ENCODE measurements around the gene HOOK1.

DNA sequence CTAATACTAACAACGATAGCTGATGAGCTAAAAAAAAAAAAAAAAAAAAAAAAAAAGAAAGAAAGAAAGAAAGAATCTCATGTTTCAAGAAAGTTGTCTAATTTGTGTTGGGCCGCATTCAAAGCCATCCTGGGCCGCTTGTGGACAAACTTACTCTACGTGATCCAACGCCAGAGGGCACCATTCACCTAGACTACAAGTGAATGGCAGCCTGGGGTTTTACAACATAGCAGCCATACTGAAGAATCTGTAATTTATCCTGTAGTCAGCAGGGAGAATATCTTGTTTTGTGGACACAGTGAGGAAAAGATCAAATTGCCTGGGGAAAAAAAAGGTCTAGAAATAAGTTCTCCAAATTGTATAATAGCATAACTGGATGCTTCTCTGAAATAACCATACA is 64.8 kb downstream of the HOOK1 start:
- TF ChIP-seq, protein P1, sequence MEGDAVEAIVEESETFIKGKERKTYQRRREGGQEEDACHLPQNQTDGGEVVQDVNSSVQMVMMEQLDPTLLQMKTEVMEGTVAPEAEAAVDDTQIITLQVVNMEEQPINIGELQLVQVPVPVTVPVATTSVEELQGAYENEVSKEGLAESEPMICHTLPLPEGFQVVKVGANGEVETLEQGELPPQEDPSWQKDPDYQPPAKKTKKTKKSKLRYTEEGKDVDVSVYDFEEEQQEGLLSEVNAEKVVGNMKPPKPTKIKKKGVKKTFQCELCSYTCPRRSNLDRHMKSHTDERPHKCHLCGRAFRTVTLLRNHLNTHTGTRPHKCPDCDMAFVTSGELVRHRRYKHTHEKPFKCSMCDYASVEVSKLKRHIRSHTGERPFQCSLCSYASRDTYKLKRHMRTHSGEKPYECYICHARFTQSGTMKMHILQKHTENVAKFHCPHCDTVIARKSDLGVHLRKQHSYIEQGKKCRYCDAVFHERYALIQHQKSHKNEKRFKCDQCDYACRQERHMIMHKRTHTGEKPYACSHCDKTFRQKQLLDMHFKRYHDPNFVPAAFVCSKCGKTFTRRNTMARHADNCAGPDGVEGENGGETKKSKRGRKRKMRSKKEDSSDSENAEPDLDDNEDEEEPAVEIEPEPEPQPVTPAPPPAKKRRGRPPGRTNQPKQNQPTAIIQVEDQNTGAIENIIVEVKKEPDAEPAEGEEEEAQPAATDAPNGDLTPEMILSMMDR (IDR thresholded peaks at IDR 0.05) = peak; percentile 36 to 66 (median 39)
- TF ChIP-seq POLR2A (IDR thresholded peaks at IDR 0.05) = no peak
- no peak for TF ChIP-seq EP300 (IDR thresholded peaks at IDR 0.05)

Data from tibial nerve (tissue), 4 donors.